GM18526 (cell line): ENCODE measurements around the gene JUN.

Experiments used
- POLR2A ChIP-seq: IDR thresholded peaks from 3 replicates; pipeline ENCODE4 v1.6.1; 2011; ENCODE audit not compliant: insufficient read length; ENCODE audit errors: extremely low read depth

The JUN gene

DNA sequence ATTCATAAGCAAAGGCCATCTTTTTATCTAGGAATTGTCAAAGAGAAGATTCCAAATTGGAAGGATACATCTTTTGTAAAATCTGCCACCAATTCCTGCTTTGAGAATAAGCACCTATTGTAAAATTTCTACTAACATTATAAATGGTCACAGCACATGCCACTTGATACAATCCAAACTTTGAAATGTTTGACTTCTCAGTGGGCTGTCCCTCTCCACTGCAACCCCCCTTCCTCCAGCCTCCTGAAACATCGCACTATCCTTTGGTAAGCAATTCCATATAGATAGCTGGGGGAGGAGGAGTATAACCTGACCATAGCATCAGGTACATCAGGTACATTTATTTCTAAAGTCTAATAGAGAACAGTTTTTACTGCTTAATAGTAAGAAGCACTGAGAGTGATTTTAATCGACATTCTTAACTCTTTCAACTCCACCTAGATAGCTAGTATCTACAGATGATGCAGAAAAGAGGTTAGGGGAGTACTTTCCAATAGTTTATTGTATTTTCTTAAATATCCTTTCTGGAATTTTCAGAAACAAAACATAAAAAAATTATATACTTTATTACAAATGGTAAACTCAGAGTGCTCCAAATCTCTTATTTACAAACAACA, 2.9 kb downstream of the JUN start:
- TF ChIP-seq POLR2A: no peak

DNA sequence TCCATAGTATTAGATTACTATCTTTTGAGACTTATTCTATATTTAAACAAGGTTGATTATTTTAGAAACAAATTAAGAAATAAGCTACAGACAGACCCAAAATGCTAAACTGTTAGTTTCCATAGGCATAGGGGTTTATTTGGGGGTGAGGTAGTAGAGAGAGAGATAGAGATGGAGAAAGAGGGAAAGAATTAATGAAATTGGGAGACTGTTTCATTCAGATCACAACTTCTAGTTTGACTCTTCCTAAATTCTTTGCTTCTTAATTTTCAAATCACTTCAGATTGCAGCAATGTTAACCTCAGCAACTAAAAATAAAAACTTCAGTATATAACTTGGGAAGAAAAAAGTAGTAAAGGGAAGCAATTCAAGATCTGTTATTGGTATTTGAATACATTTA, 3.4 kb downstream of the JUN start:
- no peak for TF ChIP-seq POLR2A

DNA sequence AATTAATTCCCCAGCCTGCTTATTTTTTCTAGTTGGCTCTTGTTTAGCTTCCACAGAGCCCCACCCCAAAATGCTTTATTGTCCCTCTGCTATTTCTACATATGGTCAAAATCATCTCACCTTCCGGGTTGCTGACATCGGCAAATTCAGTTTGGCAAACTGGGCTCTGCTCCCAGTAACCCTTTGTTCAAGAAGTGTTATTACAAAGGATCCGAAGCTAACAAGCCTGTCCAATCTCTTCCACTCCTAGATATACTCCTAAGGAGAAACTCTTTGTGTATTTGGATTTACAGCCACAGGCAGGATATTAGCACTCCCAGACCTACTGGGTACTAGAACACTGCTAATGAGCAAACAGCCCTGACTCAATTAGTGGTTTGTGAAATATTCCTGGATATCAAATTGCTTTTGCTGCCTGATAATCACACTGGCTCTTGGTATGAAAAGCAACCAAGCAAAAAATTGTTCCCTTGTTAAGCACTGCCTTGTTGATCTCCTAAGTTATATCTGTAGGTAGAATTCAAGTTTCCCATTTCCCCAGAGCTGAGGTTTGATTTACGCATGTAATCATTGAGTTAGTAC, 4.0 kb downstream of the JUN start:
- no peak for TF ChIP-seq POLR2A

DNA sequence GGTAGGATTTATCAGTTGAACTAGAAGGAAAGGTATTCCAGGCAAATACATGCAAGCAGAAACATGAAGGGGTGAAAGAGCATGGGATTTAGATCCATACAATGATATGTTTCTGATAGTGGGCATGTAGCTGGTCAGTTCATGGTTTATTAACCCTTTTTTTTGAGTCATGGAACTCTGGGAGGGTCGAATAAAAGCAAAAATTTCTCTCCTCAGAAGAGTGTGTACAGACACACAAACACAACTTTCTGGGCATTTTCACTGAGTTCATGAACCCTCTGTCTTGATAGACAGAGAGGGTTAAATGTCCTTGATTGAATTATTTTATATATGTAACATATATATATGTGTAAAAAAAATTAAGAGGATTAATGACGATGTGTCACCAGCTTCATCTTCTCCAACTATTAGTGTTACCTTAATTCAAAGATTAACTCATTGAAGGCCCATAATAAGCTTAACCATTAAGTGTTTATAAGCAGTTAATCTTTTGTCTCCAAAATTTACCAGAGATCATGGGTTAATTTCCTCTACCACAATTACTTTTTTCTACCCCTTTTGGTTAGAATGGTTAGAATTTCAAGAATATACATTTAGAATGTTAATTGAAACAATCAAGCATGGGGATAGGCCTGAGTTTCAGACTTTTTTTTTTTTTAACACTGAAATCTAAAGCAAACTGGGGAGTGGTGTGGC, 4.6 kb downstream of the JUN start:
- TF ChIP-seq POLR2A: no peak

GRCh38 chr1:58778385-58779000, 5.4 kb downstream of the JUN start:
- no peak for TF ChIP-seq POLR2A

- no peak for TF ChIP-seq POLR2A
Measured at GRCh38 chr1:58774027-58774426, 9.8 kb downstream of the JUN start.

- TF ChIP-seq POLR2A: no peak
Measured at GRCh38 chr1:58773406-58773840, 10.4 kb downstream of the JUN start.

DNA sequence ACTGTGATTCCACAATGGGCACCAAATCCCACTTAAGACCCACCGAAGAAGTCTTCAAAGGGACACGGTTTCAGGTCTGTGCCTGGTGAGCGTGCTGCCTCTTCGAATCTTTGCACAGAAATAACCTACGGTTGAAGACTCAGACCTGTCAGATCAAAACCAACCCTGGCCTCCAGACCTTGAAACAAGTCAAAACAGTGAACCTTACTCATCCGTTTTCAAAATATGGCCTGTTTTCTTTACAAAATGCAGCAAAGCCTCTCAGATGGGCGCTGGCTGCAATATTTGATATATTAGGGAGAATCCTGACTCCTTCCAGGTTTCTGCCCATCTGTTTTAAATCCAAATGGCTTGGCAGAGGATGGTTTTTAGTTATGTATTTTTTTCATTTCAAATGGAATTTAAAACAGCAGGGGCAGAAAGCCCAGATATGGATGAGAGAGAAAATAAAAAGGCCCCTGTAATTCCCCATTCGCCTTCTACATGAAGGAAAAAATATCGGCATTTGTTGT, 14.0 kb downstream of the JUN start:
- no peak for TF ChIP-seq POLR2A

GRCh38 chr1:58768971-58769808, 14.7 kb downstream of the JUN start:
- TF ChIP-seq POLR2A: no peak

GRCh38 chr1:58768191-58768731, 15.6 kb downstream of the JUN start:
- no peak for TF ChIP-seq POLR2A

DNA sequence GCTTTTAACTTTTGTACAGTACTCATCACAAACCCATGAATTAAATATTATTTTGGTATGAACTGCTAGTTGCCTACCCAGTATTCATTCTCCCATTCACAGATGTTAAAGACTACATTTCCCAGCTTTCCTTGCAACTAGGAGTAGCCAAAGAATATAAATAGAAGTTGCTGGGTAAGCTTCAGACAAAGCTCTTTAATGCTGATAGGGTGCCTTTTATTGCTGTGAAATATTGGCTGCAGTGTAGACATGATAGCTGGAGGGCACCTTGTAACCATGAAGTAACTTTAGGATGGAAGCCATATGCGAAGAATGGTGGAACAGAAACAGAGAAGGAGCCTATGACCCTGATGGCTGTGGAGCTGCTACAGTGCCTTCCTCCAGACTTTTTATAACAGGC, 16.7 kb downstream of the JUN start:
- no peak for TF ChIP-seq POLR2A

GRCh38 chr1:58765441-58765840, 18.4 kb downstream of the JUN start:
- TF ChIP-seq POLR2A: no peak

DNA sequence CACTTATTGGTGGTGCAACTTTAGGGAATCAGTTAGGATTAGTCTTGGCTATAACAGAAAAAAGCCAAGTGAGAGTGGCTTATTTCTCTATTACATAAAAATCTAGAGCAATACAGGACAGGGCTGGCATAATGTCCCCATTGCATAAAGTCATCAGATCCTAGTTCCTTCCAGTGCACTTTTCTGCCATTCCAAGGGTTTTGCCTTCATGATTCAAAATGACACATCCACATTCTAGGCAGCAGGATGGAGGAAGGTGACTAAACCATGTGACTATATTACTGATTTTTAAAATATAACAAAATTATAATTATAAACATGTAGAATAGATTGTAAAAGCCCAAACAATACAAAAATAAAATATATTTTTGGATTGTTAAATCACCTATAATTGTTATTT, 18.8 kb downstream of the JUN start:
- TF ChIP-seq POLR2A: no peak

DNA sequence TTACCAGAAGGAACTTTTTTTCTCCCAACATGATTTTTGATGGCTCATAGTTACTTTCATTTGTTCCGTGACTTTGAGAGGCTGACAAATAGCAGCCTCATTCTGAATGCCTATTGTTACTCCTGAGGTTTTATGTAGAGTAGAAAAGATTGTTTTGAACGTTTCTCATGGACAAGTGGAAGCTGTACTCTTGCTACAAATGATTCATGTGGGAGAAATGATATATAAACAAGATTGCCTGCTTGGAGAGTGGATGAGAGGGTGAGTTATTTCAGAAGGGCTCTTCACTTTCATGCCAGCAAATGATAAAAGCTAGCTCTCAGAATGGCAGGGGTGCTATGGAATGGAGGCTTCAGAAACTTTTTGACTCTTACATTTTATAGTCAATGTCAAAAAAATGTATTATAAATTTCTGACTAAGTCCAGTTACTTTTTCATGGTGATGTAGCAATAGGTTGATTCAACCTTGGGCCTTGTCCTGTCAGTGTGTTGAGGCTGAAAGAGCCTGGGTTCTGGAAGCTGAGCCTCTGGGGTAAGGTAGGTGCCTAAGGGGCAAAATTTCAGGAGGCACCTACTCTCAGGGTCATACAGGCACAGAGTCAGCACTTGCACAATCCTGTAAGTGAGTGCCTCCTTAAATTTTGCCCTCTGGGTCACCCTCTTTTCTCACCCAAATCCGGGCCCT, 19.4 kb downstream of the JUN start:
- TF ChIP-seq POLR2A: no peak
